Spinal cord (tissue), 10 donors: ENCODE results near the gene GPR173. TPM values are rescaled to one million over a fixed set of nuclear protein-coding genes. Genes with fewer than 3 reads are reported as not detected.

Source experiments
- DNase-seq, 6 donors: peaks; one replicate each; pipeline versions ENCODE4 v3.0.0 to v3.0.0-alpha.2; 2013 to 2015; ENCODE audit warnings: low spot score in 6 of 6, low read depth in 4 of 6
- H3K27ac ChIP-seq: one replicate; pipeline ENCODE4 v1.5.1; 2013; ENCODE audit warnings: low read depth, low read length, control low read depth
- H3K27me3 ChIP-seq: one replicate; pipeline ENCODE4 v1.6.1; 2013; ENCODE audit warnings: low read length; ENCODE audit not compliant: control insufficient read depth, insufficient read depth
- H3K36me3 ChIP-seq: one replicate; pipeline ENCODE4 v1.6.1; 2013; ENCODE audit warnings: low read length; ENCODE audit not compliant: control insufficient read depth, insufficient read depth
- H3K4me1 ChIP-seq: one replicate; pipeline ENCODE4 v1.6.1; 2013; ENCODE audit warnings: low read length; ENCODE audit not compliant: control insufficient read depth, insufficient read depth
- H3K4me3 ChIP-seq: one replicate; pipeline ENCODE4 v1.5.1; 2013; ENCODE audit warnings: low read depth, low read length, control low read depth
- H3K9me3 ChIP-seq: one replicate; pipeline ENCODE4 v1.6.1; 2013; ENCODE audit warnings: low read length; ENCODE audit not compliant: control insufficient read depth, insufficient read depth
- WGBS: methylation state at CpG from one replicate; pipeline ENCODE4 v1.1.5; 2013; ENCODE audit warnings: missing lambda C conversion rate; ENCODE audit not compliant: insufficient coverage; 5-methylcytosine and 5-hydroxymethylcytosine counted together
- polyA plus RNA-seq, 2 donors: library from polyadenylated mRNA; unstranded; fragments of 120-200 nt; gene quantifications; one replicate each; pipeline ENCODE4 v1.2.1, GENCODE V29; 2013; ENCODE audit not compliant: insufficient read length in 2 of 2
- total RNA-seq, 2 donors: library from RNA; depleted of rRNA in 1 of 2; stranded (reverse); fragments of 120-200 nt in 1 of 2; fragments of >200 nt in 1 of 2; gene quantifications; one replicate each; pipeline versions ENCODE4 v1.2.3 to v1.2.4, GENCODE V29; 2013 to 2014
- donor health status: healthy.

GPR173 gene
- total and polyA plus RNA-seq, 4 donors = 12.5 to 45.4 (median 25.1) TPM

GRCh38 chrX:53095796-53096195 lies 47.2 kb downstream of the GPR173 start:
- DNase-seq = no peak
- H3K9me3 ChIP-seq = no peaks in the 10 kb centered on the region
- no peaks in the 10 kb centered on the region for H3K36me3 ChIP-seq
- no peak overlapping the region for H3K27ac ChIP-seq
- WGBS = 81% methylated on average over 2 of the region's 3 CpGs
- H3K27me3 ChIP-seq = peaks cover 9% of the 10 kb centered on the region
- no peak overlapping the region for H3K4me3 ChIP-seq
- peaks cover 4% of the 10 kb centered on the region for H3K4me1 ChIP-seq

- Histone ChIP-seq H3K27me3 (peaks cover 11% of the 10 kb centered on the region), H3K4me3 (no peak overlapping the region), H3K27ac (no peak overlapping the region), H3K9me3 (no peaks in the 10 kb centered on the region), H3K4me1 (peaks cover 6% of the 10 kb centered on the region), H3K36me3 (peaks cover 17% of the 10 kb centered on the region)
- DNase-seq = no peak
- WGBS = 85% methylated on average over 6 of the region's 6 CpGs
Measured at GRCh38 chrX:53114864-53115549, 66.4 kb downstream of the GPR173 start.

- H3K4me1 ChIP-seq = peaks cover 6% of the 10 kb centered on the region
- H3K27me3 ChIP-seq = peaks cover 11% of the 10 kb centered on the region
- no peak for DNase-seq
- peaks cover 17% of the 10 kb centered on the region for H3K36me3 ChIP-seq
- H3K9me3 ChIP-seq = no peaks in the 10 kb centered on the region
- H3K27ac ChIP-seq = no peak overlapping the region
- no peak overlapping the region for H3K4me3 ChIP-seq
- 100% methylated on average over 1 of the region's 2 CpGs for WGBS
Measured at GRCh38 chrX:53115550-53115874, 66.9 kb downstream of the GPR173 start.

- Histone ChIP-seq H3K9me3 (no peaks in the 10 kb centered on the region), H3K4me1 (peaks cover 6% of the 10 kb centered on the region), H3K27me3 (peaks cover 11% of the 10 kb centered on the region), H3K27ac (no peak overlapping the region), H3K36me3 (peaks cover 17% of the 10 kb centered on the region), H3K4me3 (no peak overlapping the region)
- DNase-seq = peak in 1 of 6 donors; percentile 16
- WGBS = 46% methylated on average over 2 of the region's 3 CpGs
Measured at GRCh38 chrX:53116101-53116500, 67.5 kb downstream of the GPR173 start.

- no peaks in the 10 kb centered on the region for H3K4me1 ChIP-seq
- peaks cover 6% of the 10 kb centered on the region for H3K27me3 ChIP-seq
- no peak overlapping the region for H3K27ac ChIP-seq
- whole genome bisulfite sequencing = no CpG with 5 or more reads among the region's 1 CpG
- no peaks in the 10 kb centered on the region for H3K36me3 ChIP-seq
- DNase-seq = peak in 1 of 6 donors; percentile 9
- H3K4me3 ChIP-seq = no peak overlapping the region
- peaks cover 3% of the 10 kb centered on the region for H3K9me3 ChIP-seq
Measured at GRCh38 chrX:53122013-53122412, 73.4 kb downstream of the GPR173 start.

- Histone ChIP-seq H3K27me3 (peaks cover 7% of the 10 kb centered on the region), H3K27ac (no peak overlapping the region), H3K36me3 (no peaks in the 10 kb centered on the region), H3K9me3 (peaks cover 3% of the 10 kb centered on the region), H3K4me3 (no peak overlapping the region), H3K4me1 (no peaks in the 10 kb centered on the region)
- DNase-seq = no peak
Measured at GRCh38 chrX:53125506-53125905, 76.9 kb downstream of the GPR173 start.

GRCh38 chrX:53126377-53126776 lies 77.8 kb downstream of the GPR173 start:
- no peaks in the 10 kb centered on the region for H3K36me3 ChIP-seq
- H3K27ac ChIP-seq = no peak overlapping the region
- no peak for DNase-seq
- H3K9me3 ChIP-seq = peaks cover 3% of the 10 kb centered on the region
- H3K4me1 ChIP-seq = no peaks in the 10 kb centered on the region
- H3K27me3 ChIP-seq = peaks cover 7% of the 10 kb centered on the region
- no CpG with 5 or more reads among the region's 2 CpGs for WGBS
- no peak overlapping the region for H3K4me3 ChIP-seq

GRCh38 chrX:53128097-53128749 lies 79.6 kb downstream of the GPR173 start:
- DNase-seq = no peak
- Histone ChIP-seq H3K4me1 (no peaks in the 10 kb centered on the region), H3K9me3 (peaks cover 3% of the 10 kb centered on the region), H3K27ac (no peak overlapping the region), H3K36me3 (no peaks in the 10 kb centered on the region), H3K4me3 (no peak overlapping the region), H3K27me3 (peaks cover 14% of the 10 kb centered on the region)
- WGBS = 60% methylated on average over 3 of the region's 3 CpGs
